HG02840 (cell line): Measurements from ENCODE around the gene TTC7B.
"Not testable (repeated sequence)": the region's sequence is repeated elsewhere in the genome, so short reads cannot be mapped to it uniquely, and the experiment has no call there.

ENCODE experiments used
- ATAC-seq: cut with Tn5 transposase; IDR thresholded peaks from one replicate; pipeline ENCODE4 v1.9.1; 2021; ENCODE audit warnings: mild to moderate bottlenecking, moderate library complexity, moderate number of reproducible peaks; ENCODE audit not compliant: unreplicated experiment, low FRiP score

TTC7B gene

DNA sequence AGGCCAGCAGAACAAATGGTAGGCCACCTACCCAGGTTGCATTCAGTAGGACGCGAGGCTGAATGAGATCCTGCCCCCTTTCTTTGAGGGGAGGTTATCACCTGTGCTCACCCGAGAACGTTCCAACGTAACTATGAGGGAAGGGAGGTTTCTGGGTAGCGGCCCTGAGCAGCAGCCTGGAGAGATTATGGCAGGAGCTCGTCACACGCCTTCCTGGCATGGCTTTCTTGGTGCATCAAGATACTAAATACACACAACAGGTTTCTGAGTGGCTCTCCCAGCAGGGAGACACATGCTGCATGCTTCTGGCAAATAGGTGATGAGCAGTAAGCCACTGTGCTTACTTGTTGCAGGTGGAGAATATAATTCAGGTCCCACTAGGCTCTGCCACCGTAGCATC, 271.7 kb downstream of the TTC7B start:
- ATAC-seq = no peak

DNA sequence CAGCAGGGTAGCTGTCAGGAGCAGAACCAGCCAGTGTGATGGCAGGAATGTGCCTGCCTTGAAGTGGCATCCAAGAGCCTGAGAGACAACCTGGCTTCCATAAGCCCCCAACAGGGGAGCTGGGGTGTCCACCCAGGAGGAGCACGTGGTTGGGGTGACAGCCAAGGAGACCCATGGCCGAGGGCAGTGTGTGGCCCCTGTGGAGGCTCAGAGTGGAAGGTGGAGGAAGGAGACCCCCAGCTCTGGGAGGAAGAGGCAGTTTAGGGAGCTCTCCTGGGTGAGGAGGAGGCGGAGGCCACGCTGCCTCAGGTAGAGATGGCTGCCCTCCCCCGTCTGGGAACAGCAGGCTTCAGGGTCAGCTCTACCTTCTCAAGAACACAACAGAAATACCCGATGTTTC, 272.4 kb downstream of the TTC7B start:
- no peak for ATAC-seq

DNA sequence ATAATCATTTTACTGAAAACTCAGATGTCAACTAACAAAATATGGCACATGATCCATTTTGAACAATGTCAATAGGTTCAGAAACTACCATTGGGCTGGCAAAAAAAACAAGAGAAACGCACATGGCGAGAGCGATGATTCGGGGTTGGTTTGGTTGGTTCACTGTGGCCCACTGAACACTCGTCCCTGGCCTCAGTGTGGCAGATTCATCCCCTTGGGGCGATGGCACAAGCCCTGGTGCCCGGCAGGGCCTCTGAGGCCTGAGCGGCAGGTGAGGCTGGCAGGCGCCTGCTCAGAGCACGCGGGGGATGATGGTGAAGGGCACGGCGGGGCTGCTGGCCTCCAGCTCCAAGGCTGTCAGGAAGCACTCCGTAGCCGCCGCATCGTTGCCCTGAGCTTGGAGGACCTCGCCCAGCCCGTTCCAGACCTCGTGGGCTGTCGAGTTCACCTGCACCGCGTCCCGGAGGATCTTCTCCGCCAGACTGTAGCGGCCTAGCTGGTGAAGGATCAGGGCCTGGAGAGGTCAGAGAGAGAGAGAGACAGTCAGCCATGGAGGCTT, 275.1 kb downstream of the TTC7B start:
- no peak for ATAC-seq

DNA sequence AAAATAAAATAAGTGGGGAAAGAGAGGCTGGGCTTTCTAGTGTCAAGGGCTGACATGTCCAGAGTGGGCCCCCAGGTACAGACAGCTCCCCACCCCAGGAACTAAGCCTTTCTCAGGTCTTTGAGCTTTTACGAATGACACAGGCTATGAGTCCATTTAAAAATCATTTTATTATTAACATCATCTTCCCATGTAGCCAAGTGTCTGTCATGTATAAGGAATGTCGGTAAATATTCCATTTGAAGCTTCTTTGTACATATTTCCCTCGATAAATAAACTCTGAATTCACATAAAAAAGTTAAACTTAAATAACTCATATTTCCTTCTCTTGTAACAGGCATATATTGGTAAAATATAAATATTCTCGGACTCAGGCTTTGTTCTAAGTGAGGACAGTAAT, 275.8 kb downstream of the TTC7B start:
- ATAC-seq = no peak

DNA sequence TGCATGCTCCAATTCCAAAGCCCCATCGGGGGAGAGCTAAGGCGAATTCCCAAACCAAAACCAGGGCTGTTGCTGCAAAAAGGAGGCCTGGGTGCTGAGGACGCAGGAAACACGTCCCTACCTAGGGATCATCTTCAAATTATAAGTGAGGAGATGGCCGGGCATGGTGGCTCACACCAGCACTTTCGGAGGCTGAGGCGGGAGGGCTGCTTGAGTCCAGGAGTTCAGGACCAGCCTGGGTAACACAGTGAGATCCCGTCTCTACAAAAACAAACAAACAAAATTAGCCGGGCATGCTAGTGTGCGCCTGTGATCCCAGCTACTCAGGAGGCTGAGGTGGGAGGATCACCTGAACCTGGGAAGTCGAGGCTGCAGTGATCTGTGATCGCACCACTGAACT, 276.2 kb downstream of the TTC7B start:
- ATAC-seq = no peak

DNA sequence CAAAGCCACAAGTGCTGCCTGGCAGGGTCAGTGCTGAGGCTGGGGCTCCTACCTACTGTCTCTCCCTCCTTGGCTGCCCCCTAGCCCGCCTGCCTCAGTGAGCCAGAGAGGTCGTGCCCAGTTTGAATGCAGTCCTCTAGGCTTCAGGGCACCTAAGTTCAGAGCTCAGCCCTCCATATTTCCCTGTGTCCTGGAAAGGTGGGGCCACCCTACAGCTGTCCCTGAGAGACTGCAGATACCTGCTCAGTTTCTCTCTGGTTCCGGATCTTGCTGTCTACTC, 276.8 kb downstream of the TTC7B start:
- ATAC-seq = no peak

DNA sequence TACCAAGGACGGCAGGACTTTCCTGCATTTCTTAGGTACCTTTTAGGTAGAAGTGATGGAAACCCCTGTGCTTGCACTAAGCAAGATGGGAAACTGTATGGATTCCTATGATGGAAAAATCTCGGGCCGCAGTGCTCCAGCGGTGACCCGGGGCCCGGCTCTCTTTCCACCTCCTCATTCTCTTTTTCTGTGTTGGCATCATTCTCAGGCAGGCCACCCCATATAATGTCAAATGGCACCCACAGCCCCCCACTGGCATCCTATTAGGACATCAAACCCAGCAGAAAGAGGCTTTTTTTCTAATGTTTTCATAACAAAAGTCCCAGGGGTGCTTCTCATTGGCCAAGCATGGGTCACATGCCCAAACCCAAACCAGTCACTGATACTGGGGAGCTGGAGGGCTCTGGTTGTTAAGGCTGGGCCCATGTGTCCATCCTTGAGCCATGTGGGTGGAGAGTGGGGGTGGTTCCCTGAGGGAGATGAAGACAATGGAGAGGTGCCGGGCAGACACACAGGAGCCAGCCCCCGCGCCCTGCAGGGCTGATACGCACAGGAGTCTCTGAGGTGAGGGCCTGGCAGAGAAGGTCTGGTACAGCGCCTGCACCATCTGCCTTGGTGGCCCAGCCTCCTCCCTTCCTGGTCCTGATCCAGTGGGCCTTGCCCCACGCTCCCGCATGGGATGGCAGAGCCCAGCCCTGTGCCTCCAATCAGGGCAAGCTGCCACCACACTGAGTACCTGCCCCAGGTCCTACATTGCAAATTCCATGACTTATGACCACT, 277.3 kb downstream of the TTC7B start:
- no peak for ATAC-seq

DNA sequence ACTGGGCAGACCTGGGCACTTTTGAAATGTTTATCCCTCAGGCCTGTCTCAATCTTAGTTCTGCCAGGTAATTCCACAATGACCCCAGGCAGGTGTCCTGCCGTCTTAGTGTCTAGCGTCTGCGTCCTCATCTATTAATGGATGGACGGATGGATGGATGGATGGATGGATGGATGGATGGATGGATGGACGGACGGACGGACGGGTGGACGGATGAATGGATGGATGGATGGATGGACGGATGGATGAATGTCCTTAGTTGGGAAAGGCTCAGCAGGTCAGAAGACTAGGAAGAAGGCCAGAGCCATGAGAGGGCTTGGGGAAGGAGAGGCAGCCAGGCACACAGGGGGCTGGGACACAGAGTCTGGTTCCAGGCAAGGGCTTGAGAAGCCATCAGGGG, 278.1 kb downstream of the TTC7B start:
- ATAC-seq = no peak

DNA sequence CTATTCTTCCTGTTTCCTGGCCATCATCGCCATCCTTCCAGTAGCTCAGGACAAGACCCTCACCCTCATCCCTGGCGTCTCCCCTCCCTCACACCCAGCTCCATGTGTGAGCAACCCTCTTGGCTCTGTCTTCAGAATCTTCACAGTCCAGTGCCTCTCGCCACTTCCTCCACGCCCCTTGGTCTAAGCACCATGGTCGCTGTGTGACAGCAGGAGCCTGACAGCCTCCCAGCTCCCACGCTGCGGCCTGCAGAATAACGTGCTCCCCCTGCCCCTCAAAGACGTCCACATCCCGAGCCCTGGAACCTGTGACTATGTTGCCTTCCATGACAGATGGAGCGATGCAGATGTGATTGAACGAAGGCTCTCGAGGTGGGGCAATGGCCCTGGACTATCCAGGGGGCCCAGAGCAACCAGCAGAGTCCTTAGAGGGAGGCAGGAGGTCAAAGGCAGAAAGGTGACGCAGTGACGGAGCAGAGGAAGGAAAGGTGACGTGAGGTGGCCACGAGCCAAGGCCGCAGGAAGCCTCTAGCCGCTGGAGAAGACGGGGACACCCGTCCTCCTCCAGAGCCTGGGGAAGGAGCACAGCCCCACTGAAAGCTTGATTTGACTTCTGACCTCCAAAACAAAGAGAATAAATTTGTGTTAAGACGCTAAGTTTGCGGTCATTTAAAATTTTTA, 279.6 kb downstream of the TTC7B start:
- ATAC-seq = no peak

DNA sequence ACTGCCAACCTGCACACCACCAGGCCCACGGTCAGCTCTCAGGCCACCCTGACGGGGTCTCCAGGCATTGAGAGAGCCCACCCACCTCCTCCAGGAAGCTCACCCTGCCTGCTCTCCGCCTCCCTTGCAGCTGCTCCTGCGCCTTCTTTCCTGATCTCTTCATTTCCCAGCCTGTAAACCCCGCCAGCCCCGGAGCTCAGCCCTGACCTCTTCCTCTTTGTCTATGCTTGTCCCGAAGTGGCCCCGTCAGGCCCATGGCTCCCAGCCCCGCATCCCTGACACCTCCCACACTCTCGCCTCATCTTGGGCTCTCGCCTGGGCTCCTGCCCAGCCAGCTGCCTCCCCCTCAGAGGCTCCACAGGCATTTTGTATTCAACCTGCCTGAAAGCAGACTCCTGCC, 280.1 kb downstream of the TTC7B start:
- ATAC-seq = no peak

DNA sequence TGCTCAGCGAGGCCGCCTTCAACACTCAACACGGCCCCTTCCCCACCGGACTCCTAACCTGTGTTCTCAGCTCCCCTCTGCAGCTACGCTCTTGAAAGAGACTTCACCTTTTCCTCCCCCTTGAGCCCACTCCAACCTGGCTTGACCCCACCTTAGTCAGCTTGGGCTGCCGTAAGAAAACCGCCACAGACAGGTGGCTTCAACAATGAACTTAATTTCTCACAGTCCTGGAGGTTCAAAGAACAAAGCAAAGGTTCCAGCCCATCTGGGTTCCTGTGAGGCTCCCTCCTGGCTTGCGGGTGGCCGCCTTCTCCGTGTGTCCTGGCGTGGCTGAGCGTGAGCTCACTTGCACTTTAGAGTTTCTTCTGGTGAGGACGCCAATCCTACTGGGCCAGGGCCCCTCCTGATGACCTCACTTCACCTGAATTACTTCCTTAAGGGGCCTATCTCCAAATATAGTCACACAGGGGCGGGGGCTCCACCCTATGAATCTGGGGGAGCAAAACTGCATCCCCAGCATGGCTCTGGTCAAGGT, 280.6 kb downstream of the TTC7B start:
- no peak for ATAC-seq

DNA sequence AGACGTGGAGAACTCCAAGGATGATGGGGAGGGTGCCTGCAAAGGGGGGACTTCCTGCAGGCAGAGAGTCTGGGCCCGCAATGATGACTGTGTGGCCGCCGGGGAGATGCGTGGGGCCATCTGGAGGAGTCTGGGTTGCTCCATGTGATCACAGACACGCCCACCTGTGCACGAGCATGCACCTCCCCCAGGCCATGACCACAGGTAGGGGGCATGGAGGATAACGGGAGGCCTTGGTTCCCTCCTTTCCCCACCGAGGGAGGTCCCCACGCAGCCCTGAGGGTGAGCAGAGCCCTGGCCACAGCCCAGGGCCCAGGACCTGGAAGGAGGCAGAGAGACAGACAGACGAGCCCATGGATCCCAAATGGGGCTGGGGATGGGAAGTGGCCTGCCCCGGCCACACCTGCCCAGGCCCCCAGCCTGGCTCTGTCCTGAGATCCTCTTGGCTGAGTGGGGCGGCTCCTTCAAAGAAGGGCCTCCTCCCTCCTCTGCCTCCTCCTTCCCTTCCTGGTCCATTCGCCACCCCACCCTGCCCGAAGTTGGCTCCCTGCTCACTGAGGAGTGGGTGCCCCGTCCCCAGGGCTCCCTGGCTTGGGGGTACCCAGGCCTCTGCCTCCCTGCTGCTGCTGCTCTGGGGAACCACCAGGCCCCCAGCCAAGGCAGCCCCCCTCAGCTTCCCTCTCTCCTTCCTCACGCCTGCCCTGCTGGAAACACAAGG, 281.2 kb downstream of the TTC7B start:
- no peak for ATAC-seq

DNA sequence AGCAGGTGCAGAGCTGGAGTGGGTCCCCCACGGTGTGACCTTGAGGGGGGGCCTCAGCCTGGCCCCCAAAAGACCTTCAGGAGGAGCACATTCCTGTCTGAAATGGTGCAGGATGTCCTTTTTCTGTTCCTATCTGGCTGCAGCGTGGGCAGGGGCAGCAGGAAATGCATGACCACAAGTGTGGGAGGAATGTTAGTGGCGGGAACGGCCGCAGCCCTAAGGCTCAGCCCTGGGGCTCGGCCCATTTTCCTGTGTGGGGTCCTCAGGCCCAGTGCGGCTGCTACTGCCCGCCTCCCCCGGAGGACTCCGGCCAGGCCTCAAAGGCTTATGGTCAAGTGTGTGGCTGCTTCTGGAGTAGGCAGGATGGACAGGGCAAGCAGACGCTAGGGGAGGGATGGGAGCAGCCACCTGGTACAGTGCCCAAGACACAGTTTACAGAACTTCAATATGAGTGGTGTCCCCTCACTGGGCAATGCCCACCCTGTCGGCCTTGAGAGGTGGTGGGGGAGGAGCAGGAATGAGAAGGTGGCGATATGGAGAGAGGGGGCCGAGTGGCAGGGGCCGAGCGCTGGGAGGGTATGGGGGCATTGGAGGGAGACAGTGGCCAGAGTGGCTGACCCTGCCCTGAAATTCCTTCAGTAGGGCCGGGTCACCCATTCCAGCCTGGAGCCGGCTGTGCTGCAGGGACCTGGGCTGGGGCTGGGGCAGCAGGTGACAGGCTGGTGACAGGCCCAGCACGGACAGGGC, 282.0 kb downstream of the TTC7B start:
- ATAC-seq = no peak

DNA sequence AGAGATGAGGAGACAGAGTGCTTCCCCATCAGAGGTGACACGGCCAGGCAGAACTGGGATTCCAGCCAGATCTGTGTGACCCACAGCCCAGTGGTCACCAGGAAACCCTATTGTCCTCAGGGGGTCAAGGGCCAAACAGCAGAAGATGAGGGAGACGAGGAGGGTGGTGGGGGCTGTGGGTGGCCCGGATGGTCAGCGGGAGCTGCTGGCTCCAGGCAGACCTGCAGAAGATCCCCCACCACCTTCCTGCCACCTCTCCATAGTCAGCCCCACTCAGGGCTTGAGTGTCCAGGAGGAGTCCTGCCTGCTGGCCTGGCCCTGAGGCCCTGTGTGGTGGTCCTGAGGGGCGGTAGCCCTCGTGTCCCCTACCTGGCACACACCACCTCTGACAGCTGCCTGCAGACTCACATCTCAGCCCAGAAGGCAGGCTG, 282.6 kb downstream of the TTC7B start:
- no peak for ATAC-seq

DNA sequence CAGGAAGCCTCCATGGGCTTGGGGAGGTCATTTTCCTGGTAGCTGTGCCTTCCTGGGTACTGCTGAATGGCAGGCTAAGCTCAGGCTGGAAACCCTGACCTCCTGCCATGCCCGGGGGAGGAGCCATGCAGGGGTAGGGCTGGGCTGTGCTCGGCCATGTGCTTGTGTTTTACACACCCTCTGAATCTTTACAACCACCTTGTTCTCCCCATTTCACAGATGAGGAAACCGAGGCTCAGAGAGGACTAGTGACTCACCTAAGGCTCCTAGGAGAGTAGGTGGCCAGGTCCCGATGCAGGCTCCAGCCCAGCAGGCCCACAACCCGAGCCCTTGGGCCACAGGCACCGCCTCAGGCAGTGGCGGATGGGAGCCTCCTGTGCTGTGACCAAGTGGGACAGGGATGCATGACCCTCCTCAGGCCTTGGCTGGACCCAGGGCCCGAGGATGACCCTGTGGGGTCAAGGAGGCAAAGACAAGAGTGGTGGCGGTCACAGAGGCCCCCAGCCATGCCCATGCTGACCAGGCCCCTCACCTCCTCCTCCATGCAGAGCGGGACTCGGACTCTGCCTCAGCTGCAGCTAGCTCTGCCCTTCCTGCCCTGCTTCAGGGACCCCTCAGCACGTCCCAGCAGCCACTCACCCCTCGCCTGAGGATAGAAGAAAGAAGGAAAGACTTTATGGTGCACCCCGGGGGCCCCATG, 283.3 kb downstream of the TTC7B start:
- ATAC-seq = no peak

DNA sequence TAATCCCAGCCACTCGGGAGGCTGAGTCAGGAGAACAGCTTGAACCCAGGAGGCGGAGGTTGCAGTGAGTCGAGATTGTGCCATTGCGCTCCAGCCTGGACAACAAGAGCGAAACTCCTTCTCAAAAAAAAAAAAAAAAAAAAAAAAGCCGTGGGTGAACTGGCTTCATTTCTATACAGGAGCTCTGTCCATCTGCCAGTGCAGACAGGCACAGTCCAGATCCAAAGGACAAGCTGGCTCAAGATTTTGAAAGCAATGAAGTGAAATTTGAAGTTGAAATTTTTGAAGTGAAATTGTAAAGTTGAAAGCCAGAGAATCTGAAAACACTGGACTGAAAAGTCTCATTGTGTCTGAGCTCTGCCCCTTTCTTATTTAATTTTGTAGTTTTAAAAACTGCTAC, 284.7 kb downstream of the TTC7B start:
- no peak for ATAC-seq

DNA sequence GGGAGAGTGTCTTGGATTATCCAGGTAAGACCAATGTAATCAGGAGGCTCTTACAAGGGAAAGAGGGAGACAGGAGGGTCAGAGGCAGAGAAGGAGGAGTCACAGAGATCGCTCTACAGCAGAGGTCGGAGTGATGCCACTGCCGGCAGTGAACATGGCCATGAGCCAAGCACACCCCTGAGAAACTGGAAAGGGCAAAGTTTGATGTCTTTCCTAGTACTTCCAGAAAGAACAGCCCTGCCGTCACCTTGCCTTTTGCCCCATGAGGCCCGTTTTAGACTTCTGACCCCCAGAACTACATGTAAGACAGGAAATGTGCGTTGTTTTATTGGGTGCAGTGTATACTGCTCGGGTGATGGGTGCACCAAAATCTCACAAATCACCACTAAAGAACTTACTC, 285.7 kb downstream of the TTC7B start:
- ATAC-seq = no peak

DNA sequence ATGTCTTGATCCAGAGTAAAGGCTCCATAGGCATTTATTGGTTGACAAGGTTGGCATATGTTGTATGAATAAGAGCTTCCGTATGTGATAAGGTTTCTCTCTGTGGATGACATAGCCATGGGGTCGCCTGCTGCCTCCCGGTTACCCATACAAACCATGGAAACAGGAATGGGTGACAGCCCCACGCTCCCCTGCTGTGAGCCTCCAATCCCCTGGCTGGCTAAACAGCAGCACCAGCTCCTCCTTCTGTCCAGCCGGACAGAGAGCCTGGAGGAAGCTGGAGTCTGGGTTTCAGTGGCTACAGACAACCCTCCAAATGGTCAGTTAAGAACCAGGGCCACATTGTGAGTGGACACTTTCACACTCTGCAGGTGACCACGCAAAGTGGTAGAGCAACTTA, 288.3 kb downstream of the TTC7B start:
- no peak for ATAC-seq

DNA sequence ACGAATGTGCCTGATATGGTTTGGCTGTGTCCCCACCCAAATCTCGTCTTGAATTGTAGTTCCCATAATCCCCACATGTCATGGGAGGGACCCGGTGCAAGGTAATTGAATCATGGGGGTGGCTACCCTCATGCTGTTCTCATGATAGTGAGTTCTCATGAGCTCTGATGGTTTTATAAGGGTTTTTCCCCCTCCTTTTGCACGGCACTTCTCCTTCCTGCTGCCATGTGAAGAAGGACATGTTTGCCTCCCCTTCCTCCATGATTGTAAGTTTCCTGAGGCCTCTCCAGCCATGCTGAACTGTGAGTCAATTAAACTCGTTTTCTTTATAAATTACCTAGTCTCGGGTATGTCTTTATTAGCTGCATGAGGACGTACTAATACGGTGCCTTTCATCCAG, 289.7 kb downstream of the TTC7B start:
- ATAC-seq = not testable (repeated sequence)
